Testis (tissue), 2 donors: ENCODE measurements around the gene SPECC1L.

Experiments used
- POLR2A ChIP-seq: fragments of 450-650 bp; IDR thresholded peaks from one replicate; pipeline ENCODE4 v1.6.1; 2017; ENCODE audit warnings: antibody characterized with exemption, mild to moderate bottlenecking, moderate library complexity
- TF ChIP-seq, protein P1 (sequence below), 3 experiments: fragments of 450-650 bp in 2 of 3; fragments of 200-600 bp in 1 of 3; sonication (generic) in 1 of 3; IDR thresholded peaks; one replicate each; pipeline ENCODE4 v1.5.1; 2016 to 2019; ENCODE audit warnings: antibody characterized with exemption in 3 of 3, mild to moderate bottlenecking in 2 of 3, moderate library complexity in 1 of 3

DNA sequence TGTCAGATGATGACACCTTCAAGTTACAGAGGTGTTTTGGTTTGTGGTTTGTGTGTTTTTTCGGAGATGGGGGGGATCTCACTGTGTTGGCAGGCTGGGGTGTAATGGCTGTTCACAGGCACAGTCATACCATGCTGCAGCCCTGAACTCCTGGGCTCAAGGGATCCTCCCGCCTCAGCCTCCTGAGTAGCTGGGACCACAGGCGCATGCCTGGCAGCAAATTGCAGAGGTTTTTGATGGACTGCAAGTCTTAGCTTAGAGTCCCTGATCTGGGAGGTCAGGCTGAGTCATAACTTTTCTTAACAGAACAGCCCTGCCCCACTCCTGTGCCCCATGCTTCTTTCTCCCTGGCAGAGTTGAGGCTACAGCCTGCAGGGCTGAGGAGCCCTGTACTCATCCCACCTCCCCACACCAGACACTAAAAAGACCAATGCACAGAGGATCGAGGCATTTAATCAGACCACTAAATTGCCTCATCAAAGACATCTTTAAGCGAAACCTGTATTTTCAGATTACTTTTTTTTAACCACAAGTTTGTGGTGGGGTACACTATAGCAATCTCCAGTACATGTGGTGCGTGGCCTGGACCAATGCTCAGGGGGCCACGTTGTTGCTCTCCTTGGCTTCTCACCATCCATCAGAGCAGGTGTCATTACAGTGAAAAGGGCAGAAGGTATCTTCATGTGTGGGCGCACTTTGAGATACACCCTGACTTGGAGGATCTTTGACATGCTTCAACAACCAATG lies 139.7 kb downstream of the SPECC1L start:
- TF ChIP-seq, protein P1, sequence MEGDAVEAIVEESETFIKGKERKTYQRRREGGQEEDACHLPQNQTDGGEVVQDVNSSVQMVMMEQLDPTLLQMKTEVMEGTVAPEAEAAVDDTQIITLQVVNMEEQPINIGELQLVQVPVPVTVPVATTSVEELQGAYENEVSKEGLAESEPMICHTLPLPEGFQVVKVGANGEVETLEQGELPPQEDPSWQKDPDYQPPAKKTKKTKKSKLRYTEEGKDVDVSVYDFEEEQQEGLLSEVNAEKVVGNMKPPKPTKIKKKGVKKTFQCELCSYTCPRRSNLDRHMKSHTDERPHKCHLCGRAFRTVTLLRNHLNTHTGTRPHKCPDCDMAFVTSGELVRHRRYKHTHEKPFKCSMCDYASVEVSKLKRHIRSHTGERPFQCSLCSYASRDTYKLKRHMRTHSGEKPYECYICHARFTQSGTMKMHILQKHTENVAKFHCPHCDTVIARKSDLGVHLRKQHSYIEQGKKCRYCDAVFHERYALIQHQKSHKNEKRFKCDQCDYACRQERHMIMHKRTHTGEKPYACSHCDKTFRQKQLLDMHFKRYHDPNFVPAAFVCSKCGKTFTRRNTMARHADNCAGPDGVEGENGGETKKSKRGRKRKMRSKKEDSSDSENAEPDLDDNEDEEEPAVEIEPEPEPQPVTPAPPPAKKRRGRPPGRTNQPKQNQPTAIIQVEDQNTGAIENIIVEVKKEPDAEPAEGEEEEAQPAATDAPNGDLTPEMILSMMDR (IDR thresholded peaks at IDR 0.05): no peak
- TF ChIP-seq POLR2A: no peak
